GM13976 (cell line): Measurements from ENCODE around the gene DNMT3B.
"Not testable (repeated sequence)": the region's sequence is repeated elsewhere in the genome, so short reads cannot be mapped to it uniquely, and the experiment has no call there.

Experiments used
- DNase-seq: peaks from one replicate; pipeline ENCODE4 v3.0.0; 2012; ENCODE audit warnings: low spot score
- in situ Hi-C: fragments of 300-500 bp; cut with MboI; formaldehyde crosslinking; loops from one replicate; pipeline ENCODE4 v1.12.0; 2022; ENCODE audit warnings: low sequenced_read_pairs, mixed read lengths, inconsistent platforms; ENCODE audit not compliant: unreplicated experiment
- TF ChIP-seq, protein P1 (sequence below): IDR thresholded peaks from 2 replicates; pipeline ENCODE4 v1.5.1; 2012; ENCODE audit warnings: borderline replicate concordance, mild to moderate bottlenecking; ENCODE audit not compliant: insufficient read depth; ENCODE audit errors: extremely low read depth, missing control alignments, control extremely low read depth

DNMT3B gene

DNA sequence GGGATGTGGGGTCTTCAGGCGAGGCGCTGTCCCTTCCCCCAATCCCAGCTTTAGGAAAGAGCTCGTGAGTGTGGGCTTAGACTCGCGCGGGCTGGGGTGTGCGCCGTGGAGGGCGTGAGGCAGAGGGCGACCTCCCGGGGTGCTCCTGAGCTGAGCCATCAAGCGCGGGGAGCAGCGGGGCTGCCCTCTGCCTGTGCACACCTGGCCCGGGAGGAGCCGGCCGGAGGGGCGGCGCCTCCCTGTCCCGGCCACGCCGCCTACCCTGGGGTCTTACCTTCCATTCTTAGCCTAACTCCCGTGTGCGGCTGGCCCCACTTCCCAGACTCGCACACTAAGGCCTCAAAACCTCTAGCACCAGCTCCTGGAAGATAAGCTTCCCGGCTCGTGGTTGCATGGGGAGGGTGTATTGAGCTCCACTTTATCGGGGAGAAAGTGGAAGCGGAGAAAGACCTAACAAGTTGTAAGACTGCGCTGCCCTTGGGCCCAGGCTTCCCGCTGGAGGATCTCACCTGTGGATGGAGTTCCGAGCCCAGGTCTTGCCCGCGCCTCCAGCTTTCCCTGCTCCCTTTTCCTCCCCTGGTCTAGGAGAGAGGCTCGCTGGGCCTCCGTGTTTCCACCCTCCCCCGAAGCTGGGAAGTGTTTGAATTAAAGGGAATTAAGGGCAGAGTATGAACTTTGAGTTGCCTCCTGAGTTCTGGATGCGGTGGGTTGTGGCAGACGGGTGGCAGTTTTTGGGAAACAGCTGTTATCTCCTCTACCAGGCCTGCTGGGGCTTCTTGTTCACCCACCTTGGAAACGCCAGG, 1.2 kb downstream of the DNMT3B start:
- peak; percentile 55 for DNase-seq
- TF ChIP-seq, protein P1, sequence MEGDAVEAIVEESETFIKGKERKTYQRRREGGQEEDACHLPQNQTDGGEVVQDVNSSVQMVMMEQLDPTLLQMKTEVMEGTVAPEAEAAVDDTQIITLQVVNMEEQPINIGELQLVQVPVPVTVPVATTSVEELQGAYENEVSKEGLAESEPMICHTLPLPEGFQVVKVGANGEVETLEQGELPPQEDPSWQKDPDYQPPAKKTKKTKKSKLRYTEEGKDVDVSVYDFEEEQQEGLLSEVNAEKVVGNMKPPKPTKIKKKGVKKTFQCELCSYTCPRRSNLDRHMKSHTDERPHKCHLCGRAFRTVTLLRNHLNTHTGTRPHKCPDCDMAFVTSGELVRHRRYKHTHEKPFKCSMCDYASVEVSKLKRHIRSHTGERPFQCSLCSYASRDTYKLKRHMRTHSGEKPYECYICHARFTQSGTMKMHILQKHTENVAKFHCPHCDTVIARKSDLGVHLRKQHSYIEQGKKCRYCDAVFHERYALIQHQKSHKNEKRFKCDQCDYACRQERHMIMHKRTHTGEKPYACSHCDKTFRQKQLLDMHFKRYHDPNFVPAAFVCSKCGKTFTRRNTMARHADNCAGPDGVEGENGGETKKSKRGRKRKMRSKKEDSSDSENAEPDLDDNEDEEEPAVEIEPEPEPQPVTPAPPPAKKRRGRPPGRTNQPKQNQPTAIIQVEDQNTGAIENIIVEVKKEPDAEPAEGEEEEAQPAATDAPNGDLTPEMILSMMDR = no peak
- in situ Hi-C loops = no loop called here

DNA sequence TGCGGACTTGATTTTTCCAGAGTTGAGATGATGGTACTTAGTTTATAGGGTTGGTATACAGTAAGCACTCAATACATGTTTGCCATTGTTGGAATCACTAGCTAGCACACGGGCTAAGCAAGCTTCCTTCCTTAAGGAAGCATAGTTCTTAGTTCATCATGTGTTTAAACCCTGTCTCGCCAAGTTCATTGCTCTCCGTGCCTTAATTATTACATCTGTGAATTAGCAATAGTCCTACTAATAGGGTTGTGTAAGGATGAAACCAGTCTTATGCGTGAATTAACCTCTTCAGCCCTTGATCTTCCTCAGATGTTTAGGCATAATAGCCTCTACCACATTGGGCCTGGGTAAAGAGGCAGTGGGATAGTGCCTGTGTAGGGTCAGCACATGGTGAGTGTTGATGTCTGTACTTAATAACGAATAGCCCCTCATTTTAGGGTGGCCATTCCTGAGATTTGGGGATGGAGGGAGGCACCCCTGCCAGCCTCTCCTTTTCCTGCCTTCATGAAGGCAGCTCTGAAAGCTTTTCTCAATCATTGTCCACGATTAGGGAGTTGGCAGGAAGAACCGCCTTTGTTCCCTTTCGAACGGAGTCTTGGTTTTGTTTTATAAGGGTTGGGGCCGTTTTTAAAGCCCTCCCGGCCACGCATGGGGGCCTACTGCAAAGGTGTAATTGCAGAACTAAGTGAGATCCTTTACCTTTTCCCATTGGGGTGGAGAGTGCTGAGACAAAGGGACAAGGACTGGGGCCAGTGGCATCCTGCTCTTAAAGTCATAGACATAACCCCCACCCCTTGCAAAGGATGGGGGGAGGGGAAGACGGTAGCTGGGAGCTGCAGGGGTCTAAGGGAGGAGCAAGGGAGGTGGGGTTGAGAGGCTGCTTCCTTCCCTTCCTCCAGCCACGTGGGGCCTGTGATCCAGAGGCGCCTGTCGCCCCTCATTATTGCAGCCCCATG, 2.1 kb downstream of the DNMT3B start:
- TF ChIP-seq, protein P1 = no peak
- DNase-seq = no peak
- in situ Hi-C loops = no loop called here

DNA sequence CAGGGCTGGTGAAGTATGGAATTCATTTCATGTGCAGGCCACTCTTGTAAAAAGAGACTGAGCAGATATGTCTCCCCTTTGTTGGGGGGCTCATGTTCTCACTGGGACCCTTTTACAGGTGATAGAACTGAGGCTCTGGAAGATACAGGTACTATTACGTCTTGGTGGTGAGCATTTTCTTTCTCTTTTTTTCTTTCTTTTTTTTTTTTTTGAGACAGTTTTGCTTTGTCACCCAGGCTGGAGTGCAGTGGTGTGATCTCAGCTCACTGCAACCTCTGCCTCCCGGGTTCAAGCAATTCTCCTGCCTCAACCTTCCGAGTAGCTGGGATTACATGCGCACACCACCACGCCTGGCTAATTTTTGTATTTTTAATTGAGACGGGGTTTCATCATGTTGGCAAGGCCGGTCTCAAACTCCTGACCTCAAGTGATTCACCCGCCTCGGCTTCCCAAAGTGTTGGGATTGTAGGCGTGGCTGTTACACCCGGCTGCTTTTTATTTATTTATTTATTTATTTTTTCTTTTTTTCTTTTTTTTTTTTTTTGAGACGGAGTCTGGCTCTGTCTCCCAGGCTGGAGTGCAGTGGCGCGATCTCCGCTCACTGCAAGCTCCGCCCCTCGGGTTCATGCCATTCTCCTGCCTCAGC, 3.2 kb downstream of the DNMT3B start:
- DNase-seq, in situ Hi-C loops: not testable (repeated sequence)

DNA sequence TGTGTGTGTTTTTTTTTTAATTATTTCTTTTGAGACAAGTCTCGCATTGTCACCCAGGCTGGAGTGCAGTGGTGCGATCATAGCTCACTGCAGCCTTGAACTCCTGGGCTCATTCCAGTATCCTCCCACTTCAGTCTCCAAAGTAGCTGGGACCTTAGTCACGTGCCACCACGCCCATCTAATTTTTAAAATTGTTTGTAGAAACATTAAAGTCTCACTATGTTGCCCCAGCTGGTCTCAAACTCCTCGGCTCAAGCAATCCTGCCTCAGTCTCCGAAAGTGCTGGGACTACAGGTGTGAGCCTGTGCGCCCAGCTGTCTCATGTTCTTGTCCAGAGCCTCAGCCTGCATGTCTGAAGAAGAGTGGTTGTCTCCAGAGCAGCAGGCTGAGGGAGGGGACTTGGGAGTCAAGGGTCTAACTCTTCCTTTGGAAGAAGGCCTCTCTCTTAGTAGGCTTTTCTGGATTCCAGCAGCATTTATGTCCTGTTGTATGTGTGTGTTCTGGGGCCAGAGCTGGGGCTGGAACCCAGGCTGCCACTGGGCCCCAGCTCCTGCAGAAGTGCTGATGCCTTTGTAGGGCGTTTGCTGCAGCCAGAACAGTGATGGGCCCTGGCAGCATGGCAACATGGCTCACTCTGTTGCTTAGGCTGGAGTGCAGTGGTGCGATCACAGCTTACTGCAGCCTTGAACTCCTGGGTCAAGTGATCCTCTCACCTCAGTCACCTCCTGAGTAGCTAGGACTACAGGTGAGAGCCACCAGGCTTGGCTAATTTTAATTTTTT, 5.4 kb downstream of the DNMT3B start:
- no peak for DNase-seq
- TF ChIP-seq, protein P1 = no peak
- in situ Hi-C loops = no loop called here

DNA sequence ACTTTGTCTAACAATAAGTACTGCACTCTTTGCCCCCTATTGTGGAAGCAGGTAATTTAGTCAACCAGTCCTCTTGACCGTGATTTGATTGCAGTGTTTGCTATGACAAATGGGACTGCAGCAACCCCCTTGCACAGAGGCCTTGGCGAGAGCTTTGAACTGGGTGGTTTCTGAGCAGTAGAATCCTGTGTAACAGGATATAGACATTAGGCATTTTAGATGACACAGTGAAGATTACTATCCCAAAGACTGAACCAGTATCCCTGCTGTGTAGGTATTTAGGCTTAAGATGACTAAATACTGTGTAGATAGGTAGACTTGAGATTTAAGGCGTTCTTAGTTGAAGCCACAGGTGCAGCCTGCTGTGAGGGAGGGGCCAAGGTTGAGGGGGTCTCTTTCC, 9.9 kb downstream of the DNMT3B start:
- in situ Hi-C loops = no loop called here
- DNase-seq = no peak
- TF ChIP-seq, protein P1 = no peak

DNA sequence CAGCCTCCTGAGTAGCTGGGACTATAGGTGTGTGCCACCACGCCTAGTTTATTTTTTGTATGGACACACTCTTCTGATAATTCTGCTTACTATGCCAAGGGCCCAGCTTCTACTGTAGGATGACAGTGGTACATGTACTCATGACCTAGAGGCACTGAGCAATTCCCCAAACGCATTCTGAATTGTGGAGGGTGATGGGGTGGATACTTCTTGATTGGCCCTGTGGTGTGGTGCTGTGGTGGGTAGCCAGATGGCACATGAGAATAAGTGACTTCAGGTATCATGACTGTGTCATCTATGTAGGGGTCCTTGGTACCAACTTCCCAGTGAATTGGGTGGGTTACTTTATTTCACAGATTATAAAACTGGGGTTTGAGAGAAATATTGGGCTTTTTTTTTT, 11.0 kb downstream of the DNMT3B start:
- in situ Hi-C loops = no loop called here
- TF ChIP-seq, protein P1 = no peak
- DNase-seq = no peak
